Stimulated activated CD8-positive, alpha-beta memory T cell treated with anti-CD3 and anti-CD28 coated beads, Interleukin-4, amount 100 ng/mL, for 1 hour (primary cell): Measurements from ENCODE around the gene CCNB2.

Source experiments
- DNase-seq, 2 donors: peaks; one replicate each; pipeline ENCODE4 v3.0.0-alpha.2; 2020; ENCODE audit warnings: low read depth in 2 of 2, low spot score in 1 of 2

CCNB2 gene

GRCh38 chr15:59166166-59166565, 61.2 kb downstream of the CCNB2 start:
- DNase-seq: no peak

GRCh38 chr15:59166601-59167265, 61.8 kb downstream of the CCNB2 start:
- no peak for DNase-seq

GRCh38 chr15:59168536-59168935, 63.6 kb downstream of the CCNB2 start:
- DNase-seq: no peak

GRCh38 chr15:59169251-59169708, 64.3 kb downstream of the CCNB2 start:
- no peak for DNase-seq

GRCh38 chr15:59170295-59171066, 65.5 kb downstream of the CCNB2 start:
- no peak for DNase-seq

GRCh38 chr15:59171067-59171397, 66.1 kb downstream of the CCNB2 start:
- DNase-seq: no peak

- DNase-seq: no peak
Measured at GRCh38 chr15:59172289-59172901, 67.4 kb downstream of the CCNB2 start.

- DNase-seq: no peak
Measured at GRCh38 chr15:59173194-59173593, 68.2 kb downstream of the CCNB2 start.

- DNase-seq: no peak
Measured at GRCh38 chr15:59174151-59174834, 69.3 kb downstream of the CCNB2 start.
